Measurements from ENCODE around the gene TCF7L2.
"Not testable (repeated sequence)": the region's sequence is repeated elsewhere in the genome, so short reads cannot be mapped to it uniquely, and the experiment has no call there.

The TCF7L2 gene

DNA sequence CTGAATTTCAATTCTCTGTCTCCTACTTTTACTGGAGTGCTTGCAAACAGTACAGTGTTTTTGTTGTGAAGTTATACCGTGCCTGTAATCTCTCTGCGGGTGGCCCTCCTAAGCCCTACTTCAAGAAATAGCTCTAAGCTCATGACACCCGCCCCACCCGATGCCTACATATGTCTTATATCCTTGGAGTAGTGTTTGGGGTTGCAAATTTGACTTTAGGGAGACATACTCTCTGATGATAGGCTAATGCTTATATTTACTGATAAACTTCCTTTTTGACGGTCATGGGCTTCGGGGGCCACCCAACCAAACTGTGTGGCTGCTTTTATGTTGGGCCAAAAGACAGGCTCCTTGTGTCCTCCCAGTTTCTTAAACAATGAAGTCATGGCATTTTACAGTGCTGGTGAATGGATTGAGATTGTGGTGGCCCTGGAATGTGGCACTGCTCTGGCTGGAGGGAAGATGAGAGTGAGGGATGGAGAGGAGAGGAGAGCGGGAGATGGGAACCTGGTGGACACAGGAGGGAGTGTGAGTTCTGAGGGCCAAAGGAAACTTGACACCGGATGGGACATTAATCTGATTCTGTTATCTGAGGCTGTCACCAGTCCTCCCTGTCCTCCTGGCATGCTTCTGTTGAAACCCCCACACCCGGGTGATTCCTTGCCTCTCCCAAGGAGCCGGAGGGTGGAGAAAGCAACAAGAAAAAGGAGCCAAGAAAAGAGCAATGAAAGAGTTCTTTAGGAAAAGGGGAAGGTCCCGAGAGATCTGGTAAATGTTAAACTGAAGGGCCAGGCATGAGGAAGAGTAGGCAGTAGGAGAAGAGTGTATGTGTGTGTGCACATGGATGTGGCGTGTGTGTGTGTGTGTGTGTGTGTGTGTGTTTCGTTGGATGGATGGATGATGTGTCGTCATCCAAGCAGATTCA, 113.3 kb downstream of the TCF7L2 start:
- H3K36me3 Mint-ChIP-seq = no peaks in the 10 kb centered on the region
- no peak overlapping the region for H3K4me3 Mint-ChIP-seq
- H3K9me3 Mint-ChIP-seq = no peaks in the 10 kb centered on the region
- H3K27ac Mint-ChIP-seq = no peak overlapping the region
- no peaks in the 10 kb centered on the region for H3K27me3 Mint-ChIP-seq
- H3K4me1 Mint-ChIP-seq = no peaks in the 10 kb centered on the region

GRCh38 chr10:113064039-113064438, 114.0 kb downstream of the TCF7L2 start:
- H3K4me1 Mint-ChIP-seq = no peaks in the 10 kb centered on the region
- no peak overlapping the region for H3K4me3 Mint-ChIP-seq
- no peak overlapping the region for H3K27ac Mint-ChIP-seq
- no peaks in the 10 kb centered on the region for H3K36me3 Mint-ChIP-seq
- H3K27me3 Mint-ChIP-seq = no peaks in the 10 kb centered on the region
- H3K9me3 Mint-ChIP-seq = no peaks in the 10 kb centered on the region

DNA sequence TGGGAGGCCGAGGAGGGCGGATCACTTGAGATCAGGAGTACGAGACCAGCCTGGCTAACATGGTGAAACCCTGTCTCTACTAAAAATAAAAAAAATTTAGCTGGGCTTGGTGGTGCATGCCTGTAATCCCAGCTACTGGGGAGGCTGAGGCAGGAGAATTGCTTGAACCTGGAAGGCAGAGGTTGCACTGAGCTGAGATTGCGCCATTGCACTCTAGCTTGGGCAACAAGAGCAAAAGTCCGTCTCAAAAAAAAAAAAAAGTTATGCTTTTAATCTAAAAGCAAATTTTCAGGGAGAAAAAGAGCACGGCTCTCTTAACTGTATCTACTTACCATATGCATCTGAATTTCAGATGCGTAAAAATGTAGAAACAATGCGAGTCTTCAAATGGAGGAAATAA, 116.1 kb downstream of the TCF7L2 start:
- not testable (repeated sequence) for H3K4me1 Mint-ChIP-seq, H3K4me3 Mint-ChIP-seq, H3K9me3 Mint-ChIP-seq, H3K27me3 Mint-ChIP-seq, H3K27ac Mint-ChIP-seq, H3K36me3 Mint-ChIP-seq

DNA sequence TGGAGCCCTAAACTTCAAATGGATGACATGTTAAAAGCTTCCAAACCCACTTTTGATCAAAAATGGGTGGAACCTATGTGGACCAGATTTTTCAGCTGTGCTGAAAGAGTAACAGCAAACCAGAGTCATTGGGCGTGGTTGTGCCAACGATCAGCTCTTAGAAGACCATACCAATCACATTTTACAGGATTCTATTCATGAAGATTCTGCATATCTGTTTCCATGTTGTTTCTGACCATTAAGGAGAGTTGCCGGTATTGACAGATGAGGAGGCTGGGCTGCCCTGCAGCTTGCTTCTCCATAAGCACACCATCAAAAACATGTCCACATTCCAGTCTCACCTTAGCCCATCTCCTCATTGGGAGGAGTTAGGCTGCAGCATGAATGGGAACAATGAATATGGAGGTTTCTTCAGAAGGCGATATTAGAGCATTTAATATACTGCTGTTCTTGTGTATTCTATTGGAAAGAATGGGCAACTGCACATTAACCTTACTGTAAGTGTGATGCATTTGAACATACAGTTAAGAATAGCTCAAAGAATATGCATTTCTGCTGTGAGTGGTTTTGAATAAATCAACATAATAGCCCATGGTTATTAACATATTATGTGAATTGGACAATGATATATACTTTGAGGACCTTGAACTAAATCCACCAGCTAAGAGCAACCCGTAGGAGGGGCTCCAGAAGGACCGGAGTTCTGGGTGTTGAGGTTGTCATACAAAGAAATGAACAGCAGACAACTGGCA, 116.7 kb downstream of the TCF7L2 start:
- H3K9me3 Mint-ChIP-seq = no peaks in the 10 kb centered on the region
- no peaks in the 10 kb centered on the region for H3K4me1 Mint-ChIP-seq

GRCh38 chr10:113067501-113067900, 117.5 kb downstream of the TCF7L2 start:
- H3K9me3 Mint-ChIP-seq = no peaks in the 10 kb centered on the region
- no peaks in the 10 kb centered on the region for H3K4me1 Mint-ChIP-seq
- H3K4me3 Mint-ChIP-seq = no peak overlapping the region

More for the DNA sequence above, 116.7 kb downstream of the TCF7L2 start:
- H3K27me3 Mint-ChIP-seq = no peaks in the 10 kb centered on the region
- H3K4me3 Mint-ChIP-seq = no peak overlapping the region
- no peaks in the 10 kb centered on the region for H3K36me3 Mint-ChIP-seq
- H3K27ac Mint-ChIP-seq = no peak overlapping the region

DNA sequence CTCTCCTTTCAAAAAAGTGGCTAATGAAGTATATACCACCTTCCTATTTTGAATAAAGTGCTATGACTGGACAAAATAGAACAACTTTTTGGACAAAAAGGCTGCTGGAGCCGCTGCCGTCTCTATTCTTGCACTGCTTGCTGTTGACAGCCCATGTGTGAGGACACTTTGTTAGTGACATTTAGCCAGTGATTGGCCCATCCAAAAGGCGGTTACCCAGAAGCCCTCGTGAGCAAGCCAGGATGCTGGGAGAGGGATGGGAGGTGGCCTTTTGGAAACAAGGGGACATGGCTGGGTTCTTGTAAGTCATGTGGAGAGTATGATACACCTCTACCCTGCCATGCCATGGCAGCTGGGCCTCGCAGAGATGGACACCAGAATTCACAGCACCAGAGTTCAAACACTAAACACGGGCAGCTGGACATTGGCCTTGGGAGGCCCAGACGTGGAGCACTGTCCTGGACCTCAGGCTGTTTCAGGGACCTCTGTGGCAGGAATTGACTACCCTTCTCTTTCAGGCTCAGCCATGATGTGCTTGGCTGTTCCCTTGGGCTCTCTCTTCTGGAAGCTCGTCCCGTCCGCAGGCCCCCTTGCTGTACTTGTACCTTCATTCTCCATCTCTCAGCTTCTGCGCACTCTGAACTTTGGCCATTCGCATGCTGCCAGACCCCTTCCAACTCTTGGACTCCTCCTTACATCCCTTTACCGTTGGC, 118.3 kb downstream of the TCF7L2 start:
- Mint-ChIP-seq H3K9me3 (no peaks in the 10 kb centered on the region), H3K27me3 (no peaks in the 10 kb centered on the region), H3K4me3 (no peak overlapping the region), H3K36me3 (no peaks in the 10 kb centered on the region), H3K27ac (no peak overlapping the region), H3K4me1 (no peaks in the 10 kb centered on the region)

More at GRCh38 chr10:113067501-113067900, 117.5 kb downstream of the TCF7L2 start:
- Mint-ChIP-seq H3K27me3 (no peaks in the 10 kb centered on the region), H3K27ac (no peak overlapping the region), H3K36me3 (no peaks in the 10 kb centered on the region)

DNA sequence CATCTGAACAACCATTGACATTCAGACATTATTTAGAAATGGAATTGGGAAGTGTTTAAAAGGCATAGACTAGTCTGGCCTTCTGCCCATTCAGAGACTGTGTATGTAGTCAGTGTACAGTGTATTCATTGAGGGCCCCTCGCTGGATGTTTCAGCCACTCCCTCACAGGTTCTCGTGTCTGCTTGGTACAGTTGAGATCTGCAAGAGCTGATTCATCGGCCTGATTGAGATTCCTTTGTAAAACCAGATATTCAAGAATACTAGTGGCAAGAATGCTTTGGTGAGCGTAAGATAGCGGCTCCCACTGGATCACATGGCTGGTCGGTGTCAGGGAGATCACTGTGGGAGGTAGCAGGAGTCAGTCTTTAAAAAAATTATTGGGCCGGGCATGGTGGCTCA, 119.5 kb downstream of the TCF7L2 start:
- Mint-ChIP-seq H3K4me3 (no peak overlapping the region), H3K27me3 (no peaks in the 10 kb centered on the region), H3K9me3 (no peaks in the 10 kb centered on the region), H3K4me1 (no peaks in the 10 kb centered on the region), H3K27ac (no peak overlapping the region), H3K36me3 (no peaks in the 10 kb centered on the region)

DNA sequence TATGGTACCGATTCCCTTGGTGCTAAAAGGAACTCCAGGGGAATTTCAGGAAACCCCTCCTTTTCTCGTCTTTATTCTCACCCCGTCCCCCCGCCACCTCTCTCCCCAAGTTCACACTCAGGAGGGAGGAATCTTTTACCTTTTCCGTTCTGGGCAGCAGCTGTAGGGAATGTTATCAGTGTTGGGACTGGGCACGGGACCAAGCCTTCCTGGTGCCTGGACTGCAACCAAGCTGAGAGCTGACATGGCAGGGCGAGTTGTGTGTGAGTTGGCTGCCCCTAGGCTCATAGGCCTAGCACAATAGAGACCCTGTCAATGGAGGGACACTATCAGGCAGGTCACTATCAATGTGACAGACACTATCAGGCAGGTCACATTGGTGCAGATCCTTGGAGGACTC, 121.4 kb downstream of the TCF7L2 start:
- H3K4me1 Mint-ChIP-seq = no peaks in the 10 kb centered on the region
- H3K27ac Mint-ChIP-seq = no peak overlapping the region
- H3K4me3 Mint-ChIP-seq = no peak overlapping the region
- no peaks in the 10 kb centered on the region for H3K9me3 Mint-ChIP-seq
- H3K36me3 Mint-ChIP-seq = no peaks in the 10 kb centered on the region
- no peaks in the 10 kb centered on the region for H3K27me3 Mint-ChIP-seq

DNA sequence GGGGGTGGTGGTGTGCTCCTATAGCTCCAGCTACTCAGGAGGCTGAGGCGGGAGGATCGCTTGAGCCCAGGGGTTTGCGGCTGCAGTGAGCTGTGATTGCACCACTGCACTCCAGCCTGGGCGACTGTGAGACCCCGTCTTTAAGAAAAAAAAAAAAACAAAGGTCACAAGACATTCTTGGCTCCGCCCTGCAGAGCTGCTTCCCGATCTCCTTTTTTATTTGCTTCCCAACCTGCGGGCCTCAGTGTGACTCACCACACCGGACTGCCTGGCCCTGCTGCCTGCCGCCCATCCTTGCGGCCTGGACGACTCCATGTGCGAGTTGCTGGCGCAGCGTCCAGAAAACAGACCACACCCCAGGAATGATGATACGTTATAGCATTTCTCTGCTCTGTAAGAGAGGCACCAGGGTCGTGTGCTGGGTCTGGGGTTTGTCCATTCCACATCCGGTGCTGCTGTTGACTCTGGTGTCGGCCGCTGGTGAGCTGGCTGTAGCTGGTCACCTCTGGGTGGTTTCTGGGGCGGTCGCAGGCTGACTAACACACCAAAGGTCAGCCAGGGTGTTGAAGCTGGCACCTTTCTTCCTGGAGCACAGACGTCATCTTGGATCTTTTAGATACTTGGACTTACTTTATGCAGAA, 123.6 kb downstream of the TCF7L2 start:
- Mint-ChIP-seq H3K9me3 (no peaks in the 10 kb centered on the region), H3K27ac (no peak overlapping the region), H3K27me3 (no peaks in the 10 kb centered on the region), H3K4me3 (no peak overlapping the region), H3K36me3 (no peaks in the 10 kb centered on the region), H3K4me1 (no peaks in the 10 kb centered on the region)

GRCh38 chr10:113076949-113077348, 126.9 kb downstream of the TCF7L2 start:
- H3K27me3 Mint-ChIP-seq = no peaks in the 10 kb centered on the region
- no peaks in the 10 kb centered on the region for H3K4me1 Mint-ChIP-seq
- no peaks in the 10 kb centered on the region for H3K36me3 Mint-ChIP-seq
- no peak overlapping the region for H3K4me3 Mint-ChIP-seq
- H3K27ac Mint-ChIP-seq = no peak overlapping the region
- no peaks in the 10 kb centered on the region for H3K9me3 Mint-ChIP-seq

- no peaks in the 10 kb centered on the region for H3K36me3 Mint-ChIP-seq
- H3K4me3 Mint-ChIP-seq = no peak overlapping the region
- no peaks in the 10 kb centered on the region for H3K27me3 Mint-ChIP-seq
- no peaks in the 10 kb centered on the region for H3K4me1 Mint-ChIP-seq
- H3K27ac Mint-ChIP-seq = no peak overlapping the region
- H3K9me3 Mint-ChIP-seq = no peaks in the 10 kb centered on the region
These were observed 128.3 kb downstream of the TCF7L2 start for GRCh38 chr10:113078282-113078907.

GRCh38 chr10:113080061-113080924, 130.2 kb downstream of the TCF7L2 start:
- no peaks in the 10 kb centered on the region for H3K4me1 Mint-ChIP-seq
- no peaks in the 10 kb centered on the region for H3K9me3 Mint-ChIP-seq
- no peak overlapping the region for H3K4me3 Mint-ChIP-seq
- H3K36me3 Mint-ChIP-seq = no peaks in the 10 kb centered on the region
- H3K27ac Mint-ChIP-seq = no peak overlapping the region
- H3K27me3 Mint-ChIP-seq = no peaks in the 10 kb centered on the region

- Mint-ChIP-seq H3K4me1 (no peaks in the 10 kb centered on the region), H3K27ac (no peak overlapping the region), H3K36me3 (no peaks in the 10 kb centered on the region), H3K9me3 (no peaks in the 10 kb centered on the region), H3K27me3 (no peaks in the 10 kb centered on the region), H3K4me3 (no peak overlapping the region)
These were observed 130.8 kb downstream of the TCF7L2 start for GRCh38 chr10:113080925-113081229.

DNA sequence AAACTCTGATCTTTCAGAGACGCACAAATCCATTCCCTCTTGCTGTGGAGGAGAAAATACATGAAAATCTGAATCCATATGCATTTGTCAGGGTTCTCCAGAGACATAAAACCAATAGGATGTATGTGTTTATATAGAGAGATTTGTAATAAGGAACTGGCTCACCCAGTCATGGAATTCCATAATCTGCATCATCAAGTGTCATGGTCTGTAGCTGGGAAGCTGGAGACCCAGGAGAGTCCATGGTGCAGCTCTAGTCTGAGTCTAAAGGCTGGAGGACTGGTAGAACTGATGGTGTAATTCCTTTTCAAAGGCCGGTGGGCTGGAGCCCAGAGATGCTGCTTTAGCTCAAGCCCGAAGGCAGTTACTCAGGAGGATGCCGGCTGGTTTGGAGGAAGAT, 134.0 kb downstream of the TCF7L2 start:
- H3K36me3 Mint-ChIP-seq = no peaks in the 10 kb centered on the region
- H3K4me3 Mint-ChIP-seq = no peak overlapping the region
- no peaks in the 10 kb centered on the region for H3K4me1 Mint-ChIP-seq
- H3K27me3 Mint-ChIP-seq = no peaks in the 10 kb centered on the region
- no peak overlapping the region for H3K27ac Mint-ChIP-seq
- no peaks in the 10 kb centered on the region for H3K9me3 Mint-ChIP-seq

Measured in activated naive CD4-positive, alpha-beta T cell treated with anti-CD3 and anti-CD28 coated beads, Interleukin-2, amount 50 U/mL, for 24 hours (primary cell).